ENCODE measurements around the gene PHLDA1. TPM values are rescaled to one million over a fixed set of nuclear protein-coding genes. Genes with fewer than 3 reads are reported as not detected.
A peak's percentile ranks its signal among the peaks of the same experiment; 100 is the strongest.

PHLDA1 gene
- total and polyA plus RNA-seq, 2 experiments from 2014 or later: 11.7 to 21.6 TPM

DNA sequence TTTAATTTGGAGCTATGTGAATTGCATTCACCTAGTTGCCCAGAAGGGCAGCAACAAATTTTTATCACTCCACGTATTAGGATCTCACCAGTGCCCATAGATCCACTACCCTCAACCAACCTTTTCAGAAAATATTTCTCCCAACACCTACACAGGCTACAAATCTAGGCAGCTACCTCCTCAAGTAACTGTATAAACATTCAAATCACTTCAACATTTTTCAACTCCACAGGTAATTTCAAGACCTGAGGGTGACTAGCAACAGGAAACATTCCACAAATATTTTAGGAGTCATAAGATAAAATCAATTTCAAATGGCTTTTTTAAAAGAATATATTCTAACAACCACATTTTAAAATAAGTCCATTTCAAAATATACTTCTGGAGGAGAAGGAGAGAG is 12.9 kb downstream of the PHLDA1 start (continued):
- TF ChIP-seq, protein P1, sequence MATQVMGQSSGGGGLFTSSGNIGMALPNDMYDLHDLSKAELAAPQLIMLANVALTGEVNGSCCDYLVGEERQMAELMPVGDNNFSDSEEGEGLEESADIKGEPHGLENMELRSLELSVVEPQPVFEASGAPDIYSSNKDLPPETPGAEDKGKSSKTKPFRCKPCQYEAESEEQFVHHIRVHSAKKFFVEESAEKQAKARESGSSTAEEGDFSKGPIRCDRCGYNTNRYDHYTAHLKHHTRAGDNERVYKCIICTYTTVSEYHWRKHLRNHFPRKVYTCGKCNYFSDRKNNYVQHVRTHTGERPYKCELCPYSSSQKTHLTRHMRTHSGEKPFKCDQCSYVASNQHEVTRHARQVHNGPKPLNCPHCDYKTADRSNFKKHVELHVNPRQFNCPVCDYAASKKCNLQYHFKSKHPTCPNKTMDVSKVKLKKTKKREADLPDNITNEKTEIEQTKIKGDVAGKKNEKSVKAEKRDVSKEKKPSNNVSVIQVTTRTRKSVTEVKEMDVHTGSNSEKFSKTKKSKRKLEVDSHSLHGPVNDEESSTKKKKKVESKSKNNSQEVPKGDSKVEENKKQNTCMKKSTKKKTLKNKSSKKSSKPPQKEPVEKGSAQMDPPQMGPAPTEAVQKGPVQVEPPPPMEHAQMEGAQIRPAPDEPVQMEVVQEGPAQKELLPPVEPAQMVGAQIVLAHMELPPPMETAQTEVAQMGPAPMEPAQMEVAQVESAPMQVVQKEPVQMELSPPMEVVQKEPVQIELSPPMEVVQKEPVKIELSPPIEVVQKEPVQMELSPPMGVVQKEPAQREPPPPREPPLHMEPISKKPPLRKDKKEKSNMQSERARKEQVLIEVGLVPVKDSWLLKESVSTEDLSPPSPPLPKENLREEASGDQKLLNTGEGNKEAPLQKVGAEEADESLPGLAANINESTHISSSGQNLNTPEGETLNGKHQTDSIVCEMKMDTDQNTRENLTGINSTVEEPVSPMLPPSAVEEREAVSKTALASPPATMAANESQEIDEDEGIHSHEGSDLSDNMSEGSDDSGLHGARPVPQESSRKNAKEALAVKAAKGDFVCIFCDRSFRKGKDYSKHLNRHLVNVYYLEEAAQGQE (IDR thresholded peaks at IDR 0.05; ENCODE audit: unreplicated experiment): no peak
- TF ChIP-seq POLR2AphosphoS5 (IDR thresholded peaks at IDR 0.05; ENCODE audit: low read depth) (no peak), JUNB (IDR thresholded peaks at IDR 0.05; ENCODE audit: unreplicated experiment) (no peak), ETS1 (IDR thresholded peaks at IDR 0.05) (no peak)

DNA sequence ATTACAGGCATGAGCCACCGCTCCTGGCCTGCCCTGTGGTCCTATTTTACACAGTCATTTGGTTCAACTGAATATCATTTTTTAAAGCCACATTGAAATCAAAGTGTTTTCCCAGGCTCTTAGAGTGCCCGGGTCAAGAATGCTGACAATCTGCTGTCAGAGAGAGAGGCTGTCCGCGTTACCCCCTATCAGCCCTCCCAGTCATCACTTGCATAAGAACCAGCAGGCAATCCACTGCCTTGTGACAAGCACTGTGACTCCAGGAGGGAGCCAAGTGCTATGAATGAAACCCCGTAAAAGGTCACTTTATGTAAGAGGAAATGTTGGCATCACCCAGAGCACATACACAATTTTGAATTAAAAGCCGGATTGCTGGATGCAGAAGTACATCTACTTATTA is 13.5 kb downstream of the PHLDA1 start:
- Histone ChIP-seq H3K4me3 (no peak overlapping the region), H2AFZ (no peak overlapping the region), H3K4me1 (ENCODE audit: insufficient read depth) (peaks cover 30% of the 10 kb centered on the region), H3K27ac (ENCODE audit: low read depth) (peak overlapping the region; percentile 35; the same call in 1 of the 2 replicates), H3F3A (replicated peaks; ENCODE audit: low read depth) (no peaks in the 10 kb centered on the region; the same call in 1 of the 2 replicates), H4K20me1 (replicated peaks; ENCODE audit: insufficient read depth) (no peaks in the 10 kb centered on the region), H3K27me3 (ENCODE audit: insufficient read depth) (no peaks in the 10 kb centered on the region), H3K9me2 (ENCODE audit: insufficient read depth) (no peaks in the 10 kb centered on the region), H3K4me2 (peak overlapping the region; percentile 8), H3K36me3 (ENCODE audit: insufficient read depth) (no peaks in the 10 kb centered on the region), H3K79me2 (replicated peaks; ENCODE audit: insufficient read depth) (no peaks in the 10 kb centered on the region)
- peaks cover 2% of the 10 kb centered on the region for H3K27me3 Mint-ChIP-seq (ENCODE audit: insufficient read depth, low read depth, poor library complexity)
- H3K27ac Mint-ChIP-seq: no peak overlapping the region
- ATAC-seq: peak; percentile 90
- no peak for TF ChIP-seq NANOG (IDR thresholded peaks at IDR 0.05; ENCODE audit: borderline replicate concordance)
- peak; percentile 56 for DNase-seq (ENCODE audit: low spot score)
- H3K36me3 Mint-ChIP-seq (ENCODE audit: low read depth): no peaks in the 10 kb centered on the region
- peaks cover 37% of the 10 kb centered on the region for H3K4me1 Mint-ChIP-seq
- no peak overlapping the region for H3K4me3 Mint-ChIP-seq
- no peaks in the 10 kb centered on the region for H3K9me3 Mint-ChIP-seq

DNA sequence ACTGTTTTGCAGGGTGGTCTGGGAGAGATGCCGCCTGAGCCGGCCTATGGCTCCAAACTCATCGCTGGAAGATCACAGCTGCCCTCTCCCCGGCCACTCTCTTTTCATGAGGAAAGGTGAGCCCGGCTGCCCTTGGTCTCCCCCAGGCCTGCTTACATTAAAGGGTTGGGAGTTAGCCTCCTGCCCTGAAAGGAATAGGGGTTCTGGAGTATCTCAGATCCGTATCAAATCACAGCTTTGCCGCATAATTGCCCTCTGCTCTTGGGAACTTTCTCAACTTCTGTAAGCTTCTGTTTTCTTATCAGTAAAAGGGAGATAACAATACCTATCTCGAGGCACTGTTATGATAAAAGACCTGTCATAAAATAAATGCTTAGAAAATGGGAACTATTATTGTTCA is 17.6 kb downstream of the PHLDA1 start:
- Histone ChIP-seq H3K36me3 (ENCODE audit: insufficient read depth) (no peaks in the 10 kb centered on the region), H4K20me1 (replicated peaks; ENCODE audit: insufficient read depth) (no peaks in the 10 kb centered on the region), H3K79me2 (replicated peaks; ENCODE audit: insufficient read depth) (no peaks in the 10 kb centered on the region), H3F3A (replicated peaks; ENCODE audit: low read depth) (no peaks in the 10 kb centered on the region; the same call in 1 of the 2 replicates), H3K4me3 (no peak overlapping the region), H2AFZ (no peak overlapping the region), H3K4me2 (no peak overlapping the region), H3K4me1 (ENCODE audit: insufficient read depth) (peaks cover 16% of the 10 kb centered on the region), H3K27ac (ENCODE audit: low read depth) (no peak overlapping the region), H3K27me3 (ENCODE audit: insufficient read depth) (no peaks in the 10 kb centered on the region), H3K9me2 (ENCODE audit: insufficient read depth) (peaks cover 8% of the 10 kb centered on the region; the same call in 1 of the 2 replicates)
- DNase-seq (ENCODE audit: low spot score) (no peak), ATAC-seq (no peak)
- peaks cover 24% of the 10 kb centered on the region for H3K4me1 Mint-ChIP-seq
- no peak overlapping the region for H3K27ac Mint-ChIP-seq
- H3K4me3 Mint-ChIP-seq: no peak overlapping the region
- TF ChIP-seq STAT1 (IDR thresholded peaks at IDR 0.05; ENCODE audit: unreplicated experiment) (no peak), CREB1 (CRISPR knock-in tag; IDR thresholded peaks at IDR 0.05; ENCODE audit: low read depth) (no peak), ETS1 (IDR thresholded peaks at IDR 0.05) (no peak), EZH2phosphoT487 (IDR thresholded peaks at IDR 0.05; ENCODE audit: unreplicated experiment) (no peak)
- H3K27me3 Mint-ChIP-seq (ENCODE audit: insufficient read depth, low read depth, poor library complexity): peaks cover 2% of the 10 kb centered on the region
- no peaks in the 10 kb centered on the region for H3K36me3 Mint-ChIP-seq (ENCODE audit: low read depth)
- no peaks in the 10 kb centered on the region for H3K9me3 Mint-ChIP-seq
